HG03342 (cell line): ENCODE measurements around the gene RDM1.

Source experiments
- ATAC-seq: cut with Tn5 transposase; IDR thresholded peaks from one replicate; pipeline ENCODE4 v1.9.1; 2021; ENCODE audit warnings: mild to moderate bottlenecking, moderate library complexity; ENCODE audit not compliant: unreplicated experiment

Gene RDM1

GRCh38 chr17:35875072-35875799, 55.3 kb downstream of the RDM1 start:
- no peak for ATAC-seq

DNA sequence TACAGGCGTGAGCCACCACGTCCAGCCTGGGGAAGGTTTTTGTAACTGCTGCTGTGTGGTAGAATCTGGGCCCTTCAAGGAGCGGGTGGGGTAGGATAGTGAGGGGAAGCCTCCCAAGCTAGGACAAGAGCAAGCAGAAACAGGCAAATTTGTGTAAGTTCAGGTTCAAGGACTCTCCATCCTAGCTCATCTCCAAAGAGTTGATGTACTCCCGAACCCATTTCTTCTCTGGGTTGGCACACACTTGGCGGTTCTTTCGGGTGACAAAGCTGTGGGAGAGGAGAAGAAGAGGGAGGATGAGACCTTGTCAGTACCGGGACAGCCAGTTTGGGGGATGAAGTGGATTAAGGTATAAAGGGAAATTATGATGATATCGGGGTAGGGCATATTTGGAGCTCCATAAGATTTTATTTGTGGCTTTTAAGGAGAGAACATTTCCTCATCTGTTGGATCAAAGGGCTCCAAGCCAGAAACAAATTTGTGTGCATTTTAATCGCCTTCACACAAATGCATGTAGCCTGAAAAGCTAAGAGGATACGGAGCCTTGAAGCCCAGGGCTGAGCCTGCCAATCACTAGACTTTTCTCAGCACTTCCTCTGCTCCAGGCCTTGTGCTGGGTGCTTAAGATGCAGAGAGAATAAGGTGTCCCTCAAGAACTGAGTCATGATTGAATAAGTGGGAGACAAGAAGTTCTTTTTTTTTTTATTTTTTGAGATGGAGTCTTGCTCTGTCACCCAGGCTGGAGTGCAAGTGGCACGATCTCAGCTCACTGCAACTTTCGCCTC, 58.2 kb downstream of the RDM1 start:
- no peak for ATAC-seq

DNA sequence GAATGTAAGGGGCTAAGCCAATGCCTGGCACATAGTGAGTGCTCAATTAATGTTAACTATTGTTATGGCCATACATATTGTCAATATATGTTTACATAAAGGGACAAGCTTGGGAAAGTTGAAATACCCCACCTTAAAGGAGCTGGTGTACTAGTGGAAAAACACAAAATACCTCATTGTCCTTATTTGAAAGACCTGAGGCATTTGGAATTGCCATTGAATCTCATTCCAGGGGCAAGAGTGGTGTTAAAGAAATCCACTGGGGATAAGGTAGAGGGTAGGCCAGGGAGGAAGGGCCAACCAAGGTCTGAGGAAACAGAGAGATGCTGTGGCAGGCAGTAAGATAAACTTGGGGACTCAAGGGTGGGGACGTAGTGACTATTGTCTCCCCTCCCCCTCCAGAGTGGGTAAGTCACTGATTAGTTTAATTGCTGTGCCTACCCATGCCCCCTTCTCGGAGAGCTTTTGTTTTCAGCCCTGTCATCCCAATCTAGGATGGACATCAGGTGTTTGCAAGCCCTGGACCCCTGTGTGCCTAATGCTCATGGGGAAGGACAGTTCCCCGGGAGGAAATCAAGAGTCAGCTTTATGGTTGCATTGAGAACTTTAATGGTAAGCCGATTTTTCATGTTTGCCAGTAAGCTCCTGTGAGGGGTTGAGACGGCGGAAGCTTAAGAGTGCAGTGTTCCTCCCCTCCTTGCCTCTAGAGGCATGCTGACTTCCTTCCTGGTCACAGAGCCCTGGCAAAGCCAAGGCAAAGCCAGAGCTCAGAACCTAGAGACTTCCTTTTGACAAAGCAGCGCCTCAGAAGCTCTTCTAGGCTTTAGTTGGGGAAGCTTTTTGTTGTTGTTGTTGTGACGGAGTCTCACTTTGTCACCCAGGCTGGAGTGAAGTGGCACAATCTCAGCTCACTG, 59.4 kb downstream of the RDM1 start:
- ATAC-seq, result no peak

DNA sequence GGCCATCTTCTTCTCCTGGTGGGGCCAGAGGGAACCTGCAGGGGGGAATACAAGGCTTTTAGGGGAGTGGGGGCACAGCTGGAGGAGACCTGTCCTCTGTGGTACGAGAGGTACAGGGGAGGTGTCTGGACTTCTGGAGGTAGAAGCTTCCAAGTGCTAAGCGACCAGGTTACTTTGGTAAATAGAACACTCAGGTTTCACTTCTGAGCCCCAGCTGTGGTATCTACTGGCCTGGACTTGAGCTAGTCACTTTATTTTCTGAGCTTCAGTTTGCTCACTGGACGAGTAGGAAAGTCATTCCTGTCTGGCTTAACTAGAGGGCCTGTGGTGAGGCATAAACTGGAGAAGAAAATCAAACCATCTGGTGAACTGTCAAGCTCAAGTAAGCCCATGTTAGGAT, 61.8 kb downstream of the RDM1 start, which contains the start of gene HEATR9:
Gene HEATR9 (minus strand): TSS at position 155 of the 400 bp plus-strand sequence. CDS start 149 bp downstream, at position 6.
- ATAC-seq, result no peak
